ENCODE measurements around the gene ZNF831. TPM values are rescaled to one million over a fixed set of nuclear protein-coding genes. Genes with fewer than 3 reads are reported as not detected.

Gene ZNF831
- total RNA-seq, 1 donor from 2014 or later: not detected

DNA sequence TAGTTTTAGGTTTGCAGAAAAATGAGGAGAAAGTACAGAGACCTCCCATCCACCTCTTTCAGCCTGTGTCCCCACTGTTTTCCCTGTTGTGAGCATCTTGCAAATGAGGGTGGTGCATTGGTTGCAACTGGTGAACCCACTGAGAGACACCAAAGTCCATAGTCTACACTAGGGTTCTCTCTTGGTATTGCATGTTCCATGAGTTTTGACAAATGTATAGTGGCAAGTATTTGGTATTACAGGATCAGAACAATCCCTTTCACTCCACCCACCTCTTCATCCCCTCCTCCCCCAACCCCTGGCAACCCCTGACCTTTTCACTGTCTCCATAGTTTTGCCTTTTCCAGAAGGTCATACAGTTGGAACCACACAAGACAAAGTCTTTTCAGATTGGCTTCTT lies 20.1 kb downstream of the ZNF831 start:
- Mint-ChIP-seq H3K4me3 (no peak overlapping the region), H3K36me3 (ENCODE audit: low read depth) (no peaks in the 10 kb centered on the region), H3K27ac (ENCODE audit: unreplicated experiment) (no peak overlapping the region), H3K9me3 (peaks cover 8% of the 10 kb centered on the region), H3K4me1 (peaks cover 7% of the 10 kb centered on the region), H3K27me3 (ENCODE audit: low read depth) (peaks cover 2% of the 10 kb centered on the region)
- DNase-seq (ENCODE audit: low read depth, low spot score): no peak
- TF ChIP-seq, protein P1, sequence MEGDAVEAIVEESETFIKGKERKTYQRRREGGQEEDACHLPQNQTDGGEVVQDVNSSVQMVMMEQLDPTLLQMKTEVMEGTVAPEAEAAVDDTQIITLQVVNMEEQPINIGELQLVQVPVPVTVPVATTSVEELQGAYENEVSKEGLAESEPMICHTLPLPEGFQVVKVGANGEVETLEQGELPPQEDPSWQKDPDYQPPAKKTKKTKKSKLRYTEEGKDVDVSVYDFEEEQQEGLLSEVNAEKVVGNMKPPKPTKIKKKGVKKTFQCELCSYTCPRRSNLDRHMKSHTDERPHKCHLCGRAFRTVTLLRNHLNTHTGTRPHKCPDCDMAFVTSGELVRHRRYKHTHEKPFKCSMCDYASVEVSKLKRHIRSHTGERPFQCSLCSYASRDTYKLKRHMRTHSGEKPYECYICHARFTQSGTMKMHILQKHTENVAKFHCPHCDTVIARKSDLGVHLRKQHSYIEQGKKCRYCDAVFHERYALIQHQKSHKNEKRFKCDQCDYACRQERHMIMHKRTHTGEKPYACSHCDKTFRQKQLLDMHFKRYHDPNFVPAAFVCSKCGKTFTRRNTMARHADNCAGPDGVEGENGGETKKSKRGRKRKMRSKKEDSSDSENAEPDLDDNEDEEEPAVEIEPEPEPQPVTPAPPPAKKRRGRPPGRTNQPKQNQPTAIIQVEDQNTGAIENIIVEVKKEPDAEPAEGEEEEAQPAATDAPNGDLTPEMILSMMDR (conservative IDR thresholded peaks at IDR 0.05): no peak

DNA sequence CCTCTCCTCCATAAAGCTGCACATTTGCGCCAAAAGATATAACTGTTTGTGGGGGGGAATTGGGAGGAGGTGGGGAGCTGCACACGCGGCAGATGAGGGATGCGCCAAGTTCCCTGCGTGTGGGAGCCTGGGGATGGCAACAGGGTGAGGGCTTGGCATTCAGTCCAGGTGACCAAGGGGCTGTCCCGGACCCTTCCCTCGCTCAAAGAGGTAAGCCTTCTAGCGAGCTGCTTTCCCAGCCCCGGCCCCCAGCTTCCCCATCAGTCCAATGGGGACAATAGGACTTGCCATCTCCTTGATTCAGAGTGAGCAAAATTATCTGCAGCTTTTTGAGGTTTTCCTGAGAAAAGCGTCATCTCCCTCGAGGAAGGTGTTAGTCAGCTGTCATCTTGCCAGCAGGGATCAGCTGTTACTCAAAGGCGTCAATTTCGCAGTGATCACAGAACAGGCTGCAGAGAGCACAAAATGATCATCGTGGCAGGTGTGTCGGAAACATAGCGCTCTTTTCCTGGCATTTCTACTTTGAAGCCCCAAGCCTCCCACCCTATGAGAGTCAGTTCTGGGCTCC lies 21.3 kb downstream of the ZNF831 start:
- Mint-ChIP-seq H3K4me1 (peaks cover 7% of the 10 kb centered on the region), H3K27ac (ENCODE audit: unreplicated experiment) (no peak overlapping the region), H3K9me3 (peaks cover 8% of the 10 kb centered on the region), H3K4me3 (no peak overlapping the region), H3K27me3 (ENCODE audit: low read depth) (peaks cover 2% of the 10 kb centered on the region), H3K36me3 (ENCODE audit: low read depth) (no peaks in the 10 kb centered on the region)
- no peak for DNase-seq (ENCODE audit: low read depth, low spot score)
- TF ChIP-seq, protein P1 (conservative IDR thresholded peaks at IDR 0.05): no peak

GRCh38 chr20:59185809-59186208 lies 22.2 kb downstream of the ZNF831 start:
- Mint-ChIP-seq H3K36me3 (ENCODE audit: low read depth) (no peaks in the 10 kb centered on the region), H3K27me3 (ENCODE audit: low read depth) (peaks cover 2% of the 10 kb centered on the region), H3K4me1 (peaks cover 7% of the 10 kb centered on the region), H3K27ac (ENCODE audit: unreplicated experiment) (no peak overlapping the region), H3K4me3 (no peak overlapping the region), H3K9me3 (peaks cover 8% of the 10 kb centered on the region)
- TF ChIP-seq, protein P1 (conservative IDR thresholded peaks at IDR 0.05): no peak
- DNase-seq (ENCODE audit: low read depth, low spot score): no peak

DNA sequence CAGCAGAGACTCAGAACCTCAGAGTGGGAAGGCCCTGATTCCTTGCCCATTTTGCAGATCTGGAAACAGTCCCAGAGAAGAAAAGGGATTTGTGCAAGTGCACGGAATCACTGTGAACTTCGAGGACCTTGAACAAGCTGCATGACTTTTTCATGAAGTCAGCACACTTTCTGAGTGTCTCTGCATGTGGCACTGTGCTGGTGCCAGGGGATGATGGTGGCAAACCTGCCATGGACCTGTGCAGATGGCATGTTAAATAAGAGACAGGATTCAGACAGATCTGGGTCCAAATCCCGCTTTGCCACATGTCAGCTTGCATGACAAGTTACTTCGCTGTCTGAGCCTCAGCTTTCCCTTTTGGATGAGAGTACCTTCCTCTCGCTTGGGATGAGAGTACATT lies 26.8 kb downstream of the ZNF831 start:
- H3K27me3 Mint-ChIP-seq (ENCODE audit: low read depth): peaks cover 2% of the 10 kb centered on the region
- TF ChIP-seq, protein P1 (conservative IDR thresholded peaks at IDR 0.05): no peak
- no peak for DNase-seq (ENCODE audit: low read depth, low spot score)
- H3K9me3 Mint-ChIP-seq: no peaks in the 10 kb centered on the region
- no peaks in the 10 kb centered on the region for H3K36me3 Mint-ChIP-seq (ENCODE audit: low read depth)
- no peak overlapping the region for H3K4me3 Mint-ChIP-seq
- no peaks in the 10 kb centered on the region for H3K4me1 Mint-ChIP-seq
- peak overlapping the region; percentile 86 for H3K27ac Mint-ChIP-seq (ENCODE audit: unreplicated experiment)

DNA sequence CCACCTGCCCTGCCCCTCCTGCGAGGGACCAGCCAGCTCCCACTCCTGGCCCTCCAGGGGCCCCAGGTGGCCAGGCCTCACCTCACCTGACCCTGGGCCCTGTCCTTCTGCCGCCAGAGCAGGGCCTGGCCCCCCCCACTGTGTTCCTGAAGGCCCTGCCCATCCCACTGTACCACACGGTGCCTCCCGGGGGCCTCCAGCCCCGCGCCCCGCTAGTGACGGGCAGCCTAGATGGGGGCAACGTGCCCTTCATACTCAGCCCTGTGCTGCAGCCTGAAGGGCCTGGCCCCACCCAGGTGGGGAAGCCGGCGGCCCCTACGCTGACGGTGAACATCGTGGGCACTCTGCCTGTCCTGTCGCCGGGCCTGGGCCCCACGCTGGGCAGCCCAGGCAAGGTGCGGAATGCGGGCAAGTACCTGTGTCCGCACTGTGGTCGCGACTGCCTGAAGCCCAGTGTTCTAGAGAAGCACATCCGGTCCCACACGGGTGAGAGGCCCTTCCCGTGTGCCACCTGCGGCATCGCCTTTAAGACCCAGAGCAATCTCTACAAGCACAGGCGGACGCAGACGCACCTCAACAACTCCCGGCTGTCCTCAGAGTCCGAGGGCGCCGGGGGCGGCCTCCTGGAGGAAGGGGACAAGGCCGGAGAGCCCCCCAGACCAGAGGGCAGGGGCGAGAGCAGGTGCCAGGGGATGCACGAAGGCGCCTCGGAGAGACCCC lies 27.6 kb downstream of the ZNF831 start:
- no peaks in the 10 kb centered on the region for H3K9me3 Mint-ChIP-seq
- H3K4me3 Mint-ChIP-seq: no peak overlapping the region
- H3K36me3 Mint-ChIP-seq (ENCODE audit: low read depth): no peaks in the 10 kb centered on the region
- no peak for DNase-seq (ENCODE audit: low read depth, low spot score)
- no peak overlapping the region for H3K27ac Mint-ChIP-seq (ENCODE audit: unreplicated experiment)
- H3K4me1 Mint-ChIP-seq: peaks cover 4% of the 10 kb centered on the region
- TF ChIP-seq, protein P1 (conservative IDR thresholded peaks at IDR 0.05): no peak
- H3K27me3 Mint-ChIP-seq (ENCODE audit: low read depth): peaks cover under 1% of the 10 kb centered on the region
